GM18861 (cell line): Measurements from ENCODE around the gene SEMA4C.

Experiments
- ATAC-seq: cut with Tn5 transposase; IDR thresholded peaks from one replicate; pipeline ENCODE4 v1.9.1; 2021; ENCODE audit not compliant: unreplicated experiment

Gene SEMA4C

DNA sequence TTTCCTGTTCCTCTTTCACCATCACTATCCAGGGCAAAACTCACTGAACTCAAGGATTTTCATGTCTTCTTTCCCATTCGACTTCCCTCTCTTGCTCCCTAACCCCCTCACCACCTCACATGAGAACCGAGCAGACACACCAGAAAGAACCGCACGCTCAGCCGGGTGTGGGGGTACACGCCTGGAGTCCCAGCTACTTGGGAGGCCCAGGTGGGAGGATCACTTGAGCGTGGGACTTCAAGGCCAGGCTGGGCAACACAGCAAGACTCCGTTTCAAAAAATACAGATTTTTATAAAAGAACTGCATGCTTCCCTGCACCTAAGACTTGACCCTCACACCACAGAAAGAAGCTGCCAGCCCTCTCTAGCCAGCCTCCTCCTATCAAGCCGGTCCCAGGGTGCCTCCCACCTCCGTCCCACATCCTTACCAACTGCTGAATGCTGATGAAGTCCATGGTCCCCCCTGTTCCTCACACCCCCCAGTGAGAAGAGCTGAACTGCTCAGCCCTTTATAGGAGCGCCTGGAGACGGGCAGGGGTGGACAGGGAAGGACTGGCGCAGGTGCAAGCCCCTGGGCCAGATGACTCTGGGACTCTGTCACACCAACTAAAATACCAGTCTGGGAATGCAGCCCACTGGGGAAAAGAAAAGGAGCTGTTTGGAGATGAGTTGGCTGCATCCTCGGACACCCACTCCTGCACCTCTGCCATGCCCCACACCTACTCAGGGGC is 26.2 kb downstream of the SEMA4C start, which contains the start of gene ANKRD23:
Gene ANKRD23, minus strand, starts transcription at position 484 of the 731 bp plus-strand sequence. Its CDS starts 29 bp downstream, at position 455.
- no peak for ATAC-seq

DNA sequence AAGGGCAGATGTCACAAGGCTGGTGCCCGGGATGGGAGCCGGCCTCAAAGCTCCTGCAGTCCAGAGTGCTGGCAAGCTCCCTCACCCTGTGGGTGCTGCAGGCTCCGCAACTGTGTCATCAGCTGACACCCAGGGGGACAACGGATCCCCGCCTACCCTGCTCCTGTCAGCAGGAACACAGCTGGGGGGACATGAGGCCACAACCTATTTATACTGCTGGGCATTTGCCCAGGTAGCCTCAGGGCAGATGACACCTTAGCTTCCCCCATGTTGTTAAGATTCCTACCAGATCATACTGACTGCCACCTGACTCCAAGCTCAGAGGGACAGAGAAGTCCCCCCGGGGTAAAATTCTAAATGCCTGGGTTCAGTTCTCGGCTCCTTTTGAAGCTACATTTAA is 27.3 kb downstream of the SEMA4C start:
- ATAC-seq, result no peak

DNA sequence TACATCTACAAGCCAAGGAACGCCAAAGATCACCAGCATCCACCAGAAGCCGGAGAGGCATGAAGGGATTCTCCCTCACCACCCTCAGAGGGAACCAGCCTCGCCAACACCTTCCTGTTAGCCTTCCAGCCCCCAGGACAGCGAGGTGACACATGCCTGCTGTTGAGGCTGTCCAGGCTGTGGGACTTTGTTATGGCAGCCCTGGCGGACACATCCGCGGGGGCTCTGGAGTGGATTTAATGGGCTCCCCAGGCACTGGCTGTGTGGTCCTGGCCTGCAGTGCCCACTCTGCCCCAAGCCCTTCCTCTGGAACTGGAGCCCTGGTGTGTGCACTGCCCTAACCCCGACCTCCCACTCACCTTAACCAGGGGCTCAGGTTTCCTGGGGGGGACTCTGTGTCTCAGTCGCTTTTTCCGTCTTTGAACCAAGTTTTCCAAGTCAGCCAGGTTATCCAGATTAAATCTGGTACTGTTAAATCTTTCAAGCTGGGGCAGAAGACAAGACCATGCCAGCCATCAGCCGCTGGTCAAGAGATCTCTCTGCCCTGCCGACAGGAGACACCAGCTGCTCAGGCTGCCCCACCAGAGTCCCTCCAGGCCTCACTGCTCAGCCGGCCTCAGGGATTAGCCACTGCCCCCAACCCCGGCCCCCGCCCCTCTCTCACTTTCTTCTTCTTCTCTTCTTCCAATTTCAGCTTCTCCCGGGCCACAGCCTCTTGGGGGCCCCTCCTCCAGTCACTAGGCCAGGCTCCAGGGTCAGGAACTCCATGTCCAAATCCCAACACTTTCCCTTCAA is 28.0 kb downstream of the SEMA4C start:
- no peak for ATAC-seq

DNA sequence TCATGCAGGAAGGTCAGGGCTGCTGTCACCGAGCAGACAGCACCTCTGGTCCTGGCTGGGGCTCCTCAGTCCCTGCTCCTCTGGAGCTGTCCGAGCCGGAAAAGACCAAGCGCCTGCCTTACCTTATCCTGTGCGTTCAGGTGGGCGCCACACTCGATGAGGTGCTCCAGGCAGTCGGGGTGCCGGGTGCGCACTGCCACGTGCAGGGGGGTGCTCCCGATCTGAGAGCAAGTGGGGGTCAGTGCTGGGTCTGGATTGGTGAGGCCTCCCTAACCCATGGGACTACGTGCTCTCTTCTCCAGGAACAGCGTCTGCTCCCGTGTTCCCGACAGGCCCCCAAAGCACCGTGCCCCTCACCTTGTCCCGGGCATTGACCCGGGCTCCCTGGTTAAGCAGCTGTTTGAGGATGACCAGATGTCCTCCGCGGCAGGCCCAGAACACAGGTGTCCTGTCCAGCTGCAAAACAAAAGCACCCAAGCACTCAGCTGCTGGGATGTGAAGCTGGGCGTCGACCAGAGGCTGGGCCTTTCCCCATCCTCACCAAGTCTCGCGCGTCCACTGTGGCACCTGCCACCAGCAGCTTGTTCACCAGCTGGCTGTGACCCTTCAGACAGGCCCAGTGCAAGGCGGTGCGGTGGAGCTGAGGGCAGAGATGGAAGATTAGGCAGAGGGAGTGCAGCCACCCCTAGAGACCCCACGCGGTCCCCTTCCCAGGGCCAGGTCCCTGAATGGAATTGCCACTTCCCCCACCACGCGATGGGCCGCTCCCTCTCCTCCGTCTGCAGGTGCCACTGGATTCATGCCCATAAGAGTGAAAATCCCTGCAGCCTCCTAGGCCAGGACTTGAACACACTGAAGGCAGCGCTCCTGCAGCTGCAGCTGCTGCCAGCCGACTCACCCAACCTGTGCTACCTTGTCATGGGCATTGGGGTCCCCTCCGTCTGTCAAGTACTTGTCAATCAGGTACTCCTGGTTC is 29.7 kb downstream of the SEMA4C start:
- no peak for ATAC-seq

DNA sequence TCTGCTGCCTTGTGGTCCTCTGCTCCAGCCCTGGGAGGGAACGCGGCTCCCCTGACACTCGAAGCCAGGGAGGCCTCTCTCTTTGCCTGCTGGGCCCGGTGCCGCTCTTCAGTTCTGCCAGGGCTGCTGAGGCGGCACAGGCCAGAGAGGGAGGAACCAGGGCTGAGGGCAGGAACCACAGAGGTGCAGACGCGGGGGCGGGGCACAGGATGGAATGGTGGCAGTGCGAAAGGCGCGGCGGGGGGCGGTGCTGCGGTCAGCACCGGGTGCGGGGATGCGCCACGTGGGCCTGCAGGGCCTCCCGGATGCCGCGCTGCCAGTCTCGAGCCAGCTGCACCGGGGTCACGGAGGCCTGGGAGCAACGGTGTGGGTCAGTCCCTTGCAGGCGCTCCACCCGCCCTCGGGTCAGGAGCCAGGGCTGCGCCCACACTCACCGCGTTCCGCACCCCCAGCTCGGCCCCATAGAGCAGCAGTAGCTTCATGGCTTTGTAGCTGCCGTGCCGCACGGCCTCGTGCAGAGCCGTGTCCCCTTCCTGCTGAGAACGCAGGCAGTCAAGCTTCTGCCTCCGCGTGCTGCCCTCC is 30.5 kb downstream of the SEMA4C start:
- ATAC-seq, result no peak

DNA sequence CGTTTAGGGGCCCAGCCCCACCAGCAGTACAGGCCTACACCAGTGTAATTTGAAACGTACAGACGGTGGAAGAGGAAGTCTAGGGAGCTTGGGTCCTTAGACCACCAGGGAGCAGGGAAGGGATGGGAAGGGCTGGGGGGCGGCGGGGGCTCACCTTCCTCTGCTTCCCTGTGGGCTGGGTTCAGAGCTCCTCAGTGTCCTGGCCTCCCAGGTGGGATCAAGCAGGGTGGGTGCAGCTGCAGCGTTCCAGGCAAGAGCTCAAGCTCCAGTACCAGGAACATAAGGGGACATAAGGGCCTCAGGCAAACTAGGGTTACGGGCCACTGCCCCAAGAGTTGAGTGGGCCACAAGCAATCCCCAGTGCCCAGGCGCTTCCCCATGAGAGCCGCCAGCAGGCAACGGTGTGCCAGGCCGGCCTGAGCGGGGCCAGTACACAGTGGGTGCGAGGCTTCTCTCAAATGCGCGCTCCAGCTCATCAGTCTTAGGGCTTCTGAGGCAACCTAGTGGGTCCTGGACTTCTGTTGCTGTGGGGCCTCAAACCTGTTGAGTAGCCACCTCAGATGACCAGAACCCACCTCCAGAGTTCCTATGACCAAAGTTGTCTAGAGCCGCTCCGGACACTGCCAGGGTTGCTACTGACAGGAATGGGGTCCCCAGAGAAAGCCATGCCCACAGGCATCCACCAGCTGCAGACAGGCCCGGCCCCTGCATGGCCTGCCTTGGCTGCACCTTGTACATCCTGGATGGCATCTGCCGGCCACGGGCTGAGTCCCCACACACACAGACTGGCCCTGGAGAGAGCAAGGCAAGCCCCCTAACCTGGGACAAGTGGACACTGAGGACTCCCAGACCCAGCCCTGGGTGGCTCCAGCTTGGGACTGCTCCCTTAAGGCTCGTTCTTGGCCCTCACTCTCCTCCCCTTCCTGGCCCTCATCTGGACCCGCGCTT is 31.3 kb downstream of the SEMA4C start:
- ATAC-seq, result no peak

DNA sequence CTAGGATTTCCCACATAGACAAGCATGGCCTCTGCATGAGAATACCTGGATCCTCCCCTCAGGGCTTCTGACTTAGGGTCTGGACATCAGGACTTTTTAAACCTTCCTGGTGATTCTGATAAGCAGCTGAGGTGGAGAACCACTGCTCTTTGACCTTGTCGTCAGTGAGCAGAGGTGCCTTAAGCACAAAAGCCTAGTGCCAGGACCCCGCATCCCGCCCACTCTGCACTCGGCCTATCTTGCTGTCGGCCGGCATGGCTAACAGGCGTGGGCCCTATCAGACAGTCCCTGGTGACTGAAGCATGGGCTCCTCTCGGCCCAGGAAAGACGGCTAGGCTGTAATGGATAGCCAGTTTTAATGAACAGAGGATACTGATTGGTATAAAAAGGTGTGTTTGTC is 32.3 kb downstream of the SEMA4C start:
- no peak for ATAC-seq

DNA sequence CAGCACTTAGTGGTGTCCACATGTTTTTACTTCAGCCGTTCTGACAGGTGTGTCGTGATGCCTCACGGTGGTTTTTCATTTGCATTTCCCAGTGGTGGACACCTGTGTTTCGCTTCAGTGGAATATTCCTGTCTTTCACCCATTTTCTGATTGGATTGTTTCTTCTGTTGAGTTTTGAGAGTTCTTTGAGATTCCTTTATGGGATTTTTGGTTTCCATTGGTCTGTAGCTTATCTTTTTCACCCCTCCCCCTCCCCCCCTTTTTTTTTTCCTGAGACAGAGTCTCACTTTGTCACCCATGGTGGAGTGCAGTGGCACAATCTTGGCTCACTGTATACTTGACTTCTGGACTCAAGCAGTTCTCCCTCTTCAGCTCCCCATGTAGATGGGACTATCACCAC is 34.0 kb downstream of the SEMA4C start:
- ATAC-seq, result no peak

DNA sequence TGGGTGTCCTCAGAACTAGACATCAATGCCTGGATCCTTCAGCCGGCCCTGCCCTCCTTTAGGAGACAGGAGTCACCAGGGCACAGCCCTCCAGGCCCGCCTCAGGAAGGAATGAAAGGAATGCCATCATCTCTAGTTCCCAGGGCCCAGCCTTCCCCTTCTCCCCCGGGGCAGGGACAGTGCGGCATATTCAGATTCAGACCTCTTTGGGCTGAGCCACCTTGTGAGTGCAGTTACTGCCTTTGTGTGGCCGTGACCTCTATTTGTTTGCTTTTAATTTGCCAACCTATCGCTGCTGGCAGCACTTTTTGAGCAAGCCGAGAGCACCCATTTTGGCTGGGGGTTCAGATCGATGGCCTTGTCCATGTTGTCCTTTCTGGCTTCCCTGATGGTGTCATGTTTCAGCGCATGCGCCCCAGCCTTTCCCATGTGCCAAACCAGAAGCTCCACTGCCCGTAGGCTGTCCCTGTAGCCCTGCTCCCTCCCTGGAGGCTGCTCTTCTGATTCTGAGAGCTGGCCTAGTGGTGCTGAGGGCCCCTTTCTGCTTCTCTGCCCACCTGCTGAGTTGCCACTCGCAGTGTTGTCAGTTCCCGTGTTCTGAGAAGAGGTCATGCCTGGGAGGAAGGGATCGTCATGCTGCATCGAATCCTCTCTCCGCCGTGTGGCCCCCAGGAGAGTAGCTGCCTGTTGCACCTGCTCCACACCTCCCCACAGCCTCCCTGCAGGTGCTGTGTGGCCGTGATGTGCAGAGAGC is 36.9 kb downstream of the SEMA4C start:
- ATAC-seq, result no peak

DNA sequence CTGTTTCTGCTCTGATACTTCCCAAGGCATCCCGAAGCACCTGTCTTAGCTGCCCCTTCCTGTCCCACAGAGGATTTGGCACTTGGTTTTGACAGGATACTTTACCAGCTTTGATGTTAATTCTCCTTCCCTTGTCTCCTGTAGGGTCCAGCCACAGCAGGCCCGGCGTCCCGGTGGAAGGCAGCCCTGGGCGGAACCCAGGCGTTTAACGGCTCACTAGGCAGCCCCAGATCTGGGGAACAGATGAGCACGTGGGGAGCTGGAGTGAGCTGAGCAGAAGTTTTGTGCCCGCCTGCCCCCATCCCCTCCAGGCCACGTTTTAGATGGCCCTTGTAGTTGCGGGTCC is 37.5 kb downstream of the SEMA4C start:
- no peak for ATAC-seq

DNA sequence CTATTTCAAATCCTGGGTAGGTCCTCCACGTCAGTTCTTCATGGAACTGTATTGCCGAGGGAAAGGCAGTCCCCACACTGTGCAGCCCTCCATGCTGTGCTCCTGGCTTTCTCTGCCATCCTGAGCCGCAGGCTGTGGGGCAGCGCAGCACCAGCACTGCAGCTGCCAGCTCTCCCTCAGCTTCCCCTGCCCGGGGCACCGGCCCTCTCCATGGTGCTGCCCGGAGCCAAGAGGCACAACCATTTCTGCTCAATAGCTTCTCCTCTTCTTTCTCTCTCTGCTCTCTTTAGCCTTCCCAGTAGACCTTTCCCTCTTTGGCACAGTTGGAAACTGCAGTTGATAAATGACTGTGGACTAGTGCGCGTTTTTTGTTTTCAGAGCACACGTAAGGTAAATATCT is 38.2 kb downstream of the SEMA4C start:
- ATAC-seq, result no peak

DNA sequence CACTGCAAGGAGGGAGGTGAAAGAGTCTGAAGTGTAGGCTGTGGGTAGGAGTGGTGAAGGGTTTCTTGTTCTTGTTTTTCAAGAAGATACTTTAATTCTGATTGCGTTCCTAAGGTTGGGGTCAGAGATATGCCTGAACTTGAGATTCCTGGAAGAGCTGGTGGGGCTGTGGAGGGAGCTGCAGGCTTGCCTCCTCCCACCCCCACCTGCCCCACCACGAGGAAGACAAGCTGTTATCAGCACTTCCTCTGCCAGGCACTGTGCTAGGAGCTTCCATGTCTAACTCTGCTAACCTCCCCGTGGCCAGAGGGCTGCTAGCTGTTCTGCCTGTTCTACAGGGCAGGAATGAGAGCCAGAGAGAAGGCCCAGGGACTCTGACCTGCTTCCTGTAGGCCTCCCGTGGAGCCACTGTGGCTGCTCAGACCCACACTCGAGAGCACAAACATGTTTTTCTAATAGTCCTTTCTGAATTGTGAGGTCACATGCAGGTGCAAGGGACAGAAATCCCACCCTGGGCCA is 39.8 kb downstream of the SEMA4C start:
- no peak for ATAC-seq

DNA sequence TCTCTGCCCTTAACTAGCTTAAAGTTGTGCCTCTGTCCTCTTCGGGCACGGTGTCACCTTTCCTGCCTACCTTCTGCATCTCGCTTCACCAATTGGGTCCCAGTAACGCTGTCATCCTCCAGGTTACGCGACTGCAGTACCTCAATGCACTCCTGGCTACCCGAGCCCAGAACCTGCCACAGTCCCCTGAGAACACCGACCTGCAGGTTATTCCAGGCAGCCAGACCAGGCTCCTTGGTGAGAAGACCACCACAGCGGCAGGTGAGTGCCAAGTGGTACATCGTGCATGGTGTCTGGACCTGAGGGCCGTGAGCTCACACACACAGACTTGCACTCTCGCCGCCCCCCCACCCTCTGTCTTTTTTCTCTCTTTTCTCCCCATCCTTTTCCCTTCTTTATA is 41.0 kb downstream of the SEMA4C start:
- no peak for ATAC-seq

DNA sequence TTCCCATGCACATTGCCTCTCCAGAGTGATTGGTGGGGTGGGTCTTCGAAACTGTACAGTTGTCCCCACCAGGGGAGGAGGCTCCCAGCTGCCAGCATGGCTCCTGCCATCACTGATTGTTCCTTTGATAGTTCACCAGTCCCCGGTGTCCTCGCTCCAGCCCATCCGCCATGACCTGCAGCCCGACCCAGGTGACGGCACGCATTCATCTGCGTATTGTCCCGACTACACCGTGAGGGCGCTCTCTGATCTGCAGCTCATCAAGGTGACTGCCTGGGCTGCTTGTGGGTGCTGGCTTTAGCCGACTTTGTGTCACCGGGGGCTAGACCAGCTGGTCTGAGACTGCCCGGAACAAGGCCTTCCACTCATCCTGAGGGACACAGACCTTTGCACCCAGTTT is 41.4 kb downstream of the SEMA4C start:
- ATAC-seq, result no peak

DNA sequence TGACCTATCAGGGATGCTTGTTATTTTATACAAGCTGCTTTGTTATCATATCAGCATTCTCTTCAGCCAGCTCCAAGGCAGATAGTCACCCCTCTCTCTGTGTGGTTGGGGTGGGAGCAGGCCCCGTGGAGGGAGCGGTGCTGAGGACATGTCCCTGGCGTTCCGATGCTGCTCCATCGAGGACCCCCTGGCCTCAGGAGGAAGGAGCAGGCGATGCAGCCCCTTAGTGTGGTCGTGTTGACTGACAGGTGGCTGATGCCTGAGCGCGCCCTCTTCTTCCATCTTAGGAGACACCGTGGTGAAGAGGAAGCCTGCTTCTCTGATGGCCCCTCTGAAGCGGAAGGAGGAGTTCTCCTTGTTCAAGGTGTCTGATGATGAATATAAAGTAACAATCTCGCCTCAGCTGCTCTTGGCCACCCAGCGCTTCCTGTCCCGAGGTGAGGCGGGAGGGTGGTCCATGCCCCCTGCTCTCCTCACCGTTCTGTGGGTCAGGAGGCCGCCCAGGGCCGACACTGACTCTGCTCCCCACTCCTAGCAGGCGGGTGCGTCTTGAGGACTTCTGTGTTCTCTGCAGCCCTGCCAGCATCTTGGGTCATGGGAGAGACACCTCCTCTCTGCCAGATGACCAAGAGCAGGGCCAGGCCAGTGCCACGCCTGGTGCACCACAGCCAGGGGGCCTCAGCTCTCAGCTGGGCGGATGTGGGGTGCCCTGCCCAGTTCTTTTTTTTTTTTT is 43.2 kb downstream of the SEMA4C start:
- ATAC-seq, result no peak

DNA sequence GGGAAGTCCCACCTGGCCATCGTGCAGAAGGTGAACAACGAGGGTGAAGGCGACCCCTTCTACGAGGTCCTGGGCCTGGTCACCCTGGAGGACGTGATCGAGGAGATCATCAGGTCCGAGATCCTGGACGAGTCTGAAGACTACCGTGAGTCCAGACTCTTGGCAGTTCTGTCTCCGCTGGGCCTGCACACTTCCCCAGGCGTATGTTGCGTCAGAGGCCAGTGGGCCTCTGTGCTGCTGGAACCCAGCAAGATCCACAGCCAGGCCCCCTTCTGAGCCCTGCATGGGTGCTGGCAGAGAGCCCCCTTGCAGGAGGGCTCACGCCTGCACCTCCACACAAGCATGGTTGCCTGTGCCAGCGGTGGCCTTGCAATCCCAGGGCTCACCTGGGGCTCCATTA is 44.8 kb downstream of the SEMA4C start:
- ATAC-seq, result no peak

DNA sequence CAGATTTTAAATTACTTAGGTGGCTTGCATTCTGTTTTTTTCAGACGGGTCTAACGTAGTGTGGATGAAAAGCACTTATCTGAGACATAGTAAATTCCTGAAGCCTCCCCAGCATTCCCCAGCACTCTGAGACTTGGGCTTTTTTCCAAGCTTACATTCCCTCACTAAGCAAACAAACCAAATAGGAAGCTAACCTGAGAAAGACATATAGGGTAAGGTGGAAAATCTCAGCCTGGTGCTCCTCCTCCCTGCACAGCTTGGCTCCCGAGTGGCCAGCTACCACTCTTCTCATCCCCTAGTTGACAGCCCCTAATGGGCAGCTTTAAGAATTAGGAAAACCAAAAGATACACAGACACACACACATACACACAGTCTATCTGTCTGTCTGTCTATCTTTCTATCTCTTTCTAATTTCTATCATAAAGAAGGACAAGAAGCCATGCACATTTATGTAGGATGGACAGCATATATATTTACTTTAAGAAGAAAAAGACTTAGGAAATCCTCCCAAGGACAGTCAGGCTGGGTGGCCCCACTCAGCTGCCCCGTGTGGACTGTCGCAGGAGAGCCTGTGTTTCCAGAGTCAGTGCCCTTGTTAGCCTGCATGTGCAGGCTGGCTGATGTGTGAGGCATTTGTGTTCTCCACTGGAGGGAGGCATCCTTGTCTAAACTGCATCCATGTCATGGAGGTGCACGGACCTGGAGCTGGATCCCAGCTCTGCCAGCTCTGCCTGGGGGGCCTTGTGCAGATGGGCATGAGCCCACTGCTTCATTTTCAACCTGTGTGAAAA is 45.6 kb downstream of the SEMA4C start:
- no peak for ATAC-seq
